AG04450 (cell line): Measurements from ENCODE around the gene MICAL2. TPM values are rescaled to one million over a fixed set of nuclear protein-coding genes. Genes with fewer than 3 reads are reported as not detected.
"Not testable (repeated sequence)": the region's sequence is repeated elsewhere in the genome, so short reads cannot be mapped to it uniquely, and the experiment has no call there.

Experiments used
- CTCF ChIA-PET: fragments of 300-600, 350-600 bp; formaldehyde crosslinking; extraction: SDS; loops from one replicate; lab custom pipeline; 2022; ENCODE audit warnings: antibody characterized with exemption, inconsistent platforms; lab: Charles Lee
- POLR2A ChIA-PET: fragments of 350-600 bp; formaldehyde crosslinking; extraction: SDS; loops from one replicate; lab custom pipeline; 2021; ENCODE audit warnings: antibody characterized with exemption, inconsistent platforms; lab: Yijun Ruan, JAX
- DNase-seq: peaks from one replicate; pipeline ENCODE4 v3.0.0-alpha.2; 2011; ENCODE audit warnings: low read depth, low spot score
- H3K27ac ChIP-seq: one replicate; pipeline ENCODE4 v1.5.1; 2012; ENCODE audit warnings: low read depth, low read length, control low read depth
- H3K27me3 ChIP-seq: one replicate; pipeline ENCODE4 v1.6.0; 2012; ENCODE audit warnings: low read length; ENCODE audit not compliant: control insufficient read depth, insufficient read depth
- H3K4me3 ChIP-seq: 2 replicates; pipeline ENCODE4 v1.5.1; 2011; ENCODE audit warnings: mild to moderate bottlenecking, low read depth, low read length, control low read depth
- H3K9me3 ChIP-seq: 2 replicates; pipeline ENCODE4 v1.5.1; 2012; ENCODE audit warnings: low read length; ENCODE audit not compliant: control insufficient read depth, insufficient read depth
- polyA plus RNA-seq: library from polyadenylated mRNA; depleted of rRNA; stranded (reverse); fragments of >200 nt; gene quantifications from 2 replicates; pipeline ENCODE4 v1.2.3, GENCODE V29; 2011
- TF ChIP-seq, protein P1 (sequence below): IDR thresholded peaks from 2 replicates; pipeline ENCODE4 v1.5.1; 2011; ENCODE audit warnings: low read depth, low read length, control low read depth, inconsistent platforms

MICAL2 gene
- polyA plus RNA-seq, 1 experiment = 171 TPM

DNA sequence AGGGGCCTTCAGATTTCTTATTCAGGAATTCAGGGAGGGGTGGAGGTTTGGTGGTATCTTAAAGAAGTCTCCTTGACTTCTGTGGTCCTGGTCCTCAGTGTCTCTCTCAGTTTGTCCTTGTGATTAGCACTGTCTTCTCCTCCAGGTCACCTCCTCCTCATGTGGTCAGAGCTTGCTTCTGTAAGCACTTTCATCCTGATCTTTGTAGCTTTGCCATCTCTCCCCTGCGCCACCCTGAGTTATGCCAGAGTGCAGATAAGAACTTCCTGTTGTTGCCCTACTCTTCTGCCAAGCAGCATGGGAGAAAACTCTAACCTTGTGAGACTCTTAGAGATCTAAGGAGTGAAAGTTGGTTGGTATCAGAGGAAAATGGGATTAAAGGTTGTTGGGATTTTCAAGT, 30.9 kb downstream of the MICAL2 start:
- TF ChIP-seq, protein P1, sequence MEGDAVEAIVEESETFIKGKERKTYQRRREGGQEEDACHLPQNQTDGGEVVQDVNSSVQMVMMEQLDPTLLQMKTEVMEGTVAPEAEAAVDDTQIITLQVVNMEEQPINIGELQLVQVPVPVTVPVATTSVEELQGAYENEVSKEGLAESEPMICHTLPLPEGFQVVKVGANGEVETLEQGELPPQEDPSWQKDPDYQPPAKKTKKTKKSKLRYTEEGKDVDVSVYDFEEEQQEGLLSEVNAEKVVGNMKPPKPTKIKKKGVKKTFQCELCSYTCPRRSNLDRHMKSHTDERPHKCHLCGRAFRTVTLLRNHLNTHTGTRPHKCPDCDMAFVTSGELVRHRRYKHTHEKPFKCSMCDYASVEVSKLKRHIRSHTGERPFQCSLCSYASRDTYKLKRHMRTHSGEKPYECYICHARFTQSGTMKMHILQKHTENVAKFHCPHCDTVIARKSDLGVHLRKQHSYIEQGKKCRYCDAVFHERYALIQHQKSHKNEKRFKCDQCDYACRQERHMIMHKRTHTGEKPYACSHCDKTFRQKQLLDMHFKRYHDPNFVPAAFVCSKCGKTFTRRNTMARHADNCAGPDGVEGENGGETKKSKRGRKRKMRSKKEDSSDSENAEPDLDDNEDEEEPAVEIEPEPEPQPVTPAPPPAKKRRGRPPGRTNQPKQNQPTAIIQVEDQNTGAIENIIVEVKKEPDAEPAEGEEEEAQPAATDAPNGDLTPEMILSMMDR = no peak
- Histone ChIP-seq H3K9me3 (no peaks in the 10 kb centered on the region; the same call in 1 of the 2 replicates), H3K27ac (no peak overlapping the region), H3K4me3 (no peak overlapping the region), H3K27me3 (no peaks in the 10 kb centered on the region)
- POLR2A ChIA-PET = no interaction called here
- DNase-seq = no peak
- CTCF ChIA-PET = interaction anchor here (1.5 to 2.2 kb wide), 2 partner anchors 94 to 97 kb away, joined by 4 to 6 read pairs; no protein-coding TSS in a partner anchor

DNA sequence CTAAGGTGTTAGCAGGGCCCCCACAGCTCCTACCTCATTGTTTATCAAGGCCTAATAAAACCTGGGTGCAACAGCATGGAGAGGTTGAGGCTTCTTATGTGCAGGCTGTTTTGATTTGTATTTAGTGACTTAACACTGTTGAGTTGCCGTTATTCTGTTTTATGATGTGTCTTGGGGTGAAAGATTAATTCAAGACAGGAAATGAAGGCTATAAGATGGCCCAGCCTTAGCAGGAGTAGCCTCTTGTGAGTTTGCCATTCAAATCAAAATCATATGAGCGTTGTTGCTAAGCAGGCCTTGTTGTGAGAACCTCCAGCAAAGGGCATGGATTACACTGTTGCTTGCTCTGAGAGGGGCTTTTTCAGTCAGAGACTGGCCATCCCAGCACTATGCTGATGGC, 31.8 kb downstream of the MICAL2 start:
- DNase-seq = no peak
- CTCF ChIA-PET = no interaction called here
- TF ChIP-seq, protein P1 = no peak
- no peak overlapping the region for H3K4me3 ChIP-seq
- no peak overlapping the region for H3K27ac ChIP-seq
- POLR2A ChIA-PET = no interaction called here
- H3K27me3 ChIP-seq = no peaks in the 10 kb centered on the region
- H3K9me3 ChIP-seq = no peaks in the 10 kb centered on the region; the same call in 1 of the 2 replicates

DNA sequence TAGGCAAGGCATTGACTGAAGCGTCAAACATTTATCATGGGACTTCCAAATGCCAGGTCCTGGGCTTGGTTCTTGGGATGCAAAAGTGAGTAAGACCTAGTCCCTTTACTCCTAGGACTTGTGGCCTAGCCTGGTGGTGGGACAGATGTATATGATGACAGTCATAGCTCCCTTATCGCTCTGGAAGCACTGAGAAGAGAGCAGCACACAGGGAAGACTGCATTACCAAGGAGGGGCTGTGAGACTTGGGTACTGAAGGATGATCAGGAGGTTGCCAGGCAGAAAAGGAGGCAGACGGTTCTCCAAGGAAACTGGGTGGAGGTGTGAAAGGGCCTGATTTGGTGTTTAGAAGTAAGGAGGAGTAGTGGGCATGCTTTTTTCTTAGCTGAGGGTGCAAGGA, 32.5 kb downstream of the MICAL2 start:
- TF ChIP-seq, protein P1 = no peak
- H3K4me3 ChIP-seq = no peak overlapping the region
- peak overlapping the region; percentile 11 for H3K27ac ChIP-seq
- no peaks in the 10 kb centered on the region; the same call in 1 of the 2 replicates for H3K9me3 ChIP-seq
- CTCF ChIA-PET = no interaction called here
- H3K27me3 ChIP-seq = no peaks in the 10 kb centered on the region
- DNase-seq = no peak
- POLR2A ChIA-PET = no interaction called here

DNA sequence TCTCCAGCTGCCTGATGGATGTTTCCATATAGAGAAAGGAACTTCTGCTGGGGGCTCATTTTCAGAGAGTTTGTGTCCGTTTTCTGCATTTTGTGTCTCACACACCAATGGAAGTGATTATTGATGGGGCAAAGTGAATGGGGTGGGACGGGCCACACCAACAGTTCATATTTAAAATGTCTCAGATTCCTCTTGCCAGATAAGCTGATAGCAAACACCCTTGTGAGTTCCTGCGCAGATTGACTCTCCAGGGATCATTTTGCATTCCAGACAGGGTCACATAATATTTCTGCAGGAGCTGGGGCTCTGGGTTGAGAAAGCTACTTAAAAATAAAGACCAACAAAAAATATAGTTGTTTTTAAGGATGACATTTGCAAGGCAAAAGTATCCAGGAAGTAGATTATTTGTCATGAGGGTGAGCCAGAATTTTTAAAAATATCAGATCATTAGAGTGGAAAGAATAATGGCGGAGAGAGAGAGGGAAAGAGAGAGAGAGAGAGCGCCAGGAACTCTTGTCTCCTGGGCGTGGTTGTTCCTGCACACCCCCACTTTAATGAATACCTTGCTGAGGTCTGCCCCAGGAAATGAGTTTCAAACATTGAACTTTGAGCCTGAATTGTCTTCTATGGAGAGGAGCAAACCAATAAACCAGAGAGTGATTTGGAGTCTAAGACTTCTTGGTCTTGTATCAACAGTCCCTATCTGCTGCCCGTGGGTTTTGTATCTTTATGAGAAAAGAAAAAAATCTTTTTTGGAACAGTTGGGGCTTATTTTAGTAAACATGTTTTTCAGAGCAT, 33.3 kb downstream of the MICAL2 start:
- POLR2A ChIA-PET = no interaction called here
- CTCF ChIA-PET = no interaction called here
- TF ChIP-seq, protein P1 = no peak
- Histone ChIP-seq H3K9me3 (no peaks in the 10 kb centered on the region), H3K27ac (peak overlapping the region; percentile 42), H3K4me3 (no peak overlapping the region), H3K27me3 (no peaks in the 10 kb centered on the region)
- no peak for DNase-seq

DNA sequence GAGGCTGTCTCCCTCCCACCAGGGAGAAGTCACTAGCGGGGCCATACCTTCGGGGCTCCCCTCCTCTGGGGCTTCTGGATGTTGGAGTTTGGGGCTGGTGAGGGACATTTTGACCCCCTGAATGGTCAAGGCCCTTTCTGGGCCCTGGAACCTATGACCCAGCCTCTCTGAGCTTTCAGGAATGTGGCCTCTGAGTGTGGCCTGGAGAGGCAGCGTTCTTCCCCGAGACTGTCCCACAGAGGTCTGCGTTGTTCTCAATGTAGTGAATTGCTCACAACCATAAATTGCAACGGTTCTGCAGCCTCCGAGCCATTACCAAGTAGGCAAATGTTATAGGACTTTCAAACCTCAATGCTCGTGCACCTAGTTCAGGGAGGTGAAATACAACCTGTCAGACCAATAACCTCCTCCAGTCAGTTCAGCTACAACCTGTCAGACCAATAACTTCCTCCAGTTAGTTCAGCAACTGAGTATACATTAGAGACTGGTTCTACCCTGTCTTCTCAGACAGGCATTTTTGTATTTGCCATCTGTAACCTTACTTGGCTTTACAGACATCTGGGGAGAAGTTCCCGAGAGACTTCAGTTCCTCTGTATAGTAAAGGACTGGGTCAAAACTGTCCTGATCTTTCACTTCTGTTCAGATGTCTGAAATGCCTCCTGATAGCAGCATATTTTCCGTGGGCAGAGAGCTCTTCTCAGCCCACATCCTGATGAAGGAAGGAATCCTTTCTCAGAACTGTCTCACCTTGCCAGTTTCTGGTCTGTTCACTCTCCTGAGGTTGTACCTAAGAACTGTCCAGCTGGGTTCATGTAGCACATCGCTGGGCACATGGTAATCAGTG, 34.2 kb downstream of the MICAL2 start:
- Histone ChIP-seq H3K27ac (peak overlapping the region; percentile 42), H3K27me3 (no peaks in the 10 kb centered on the region), H3K9me3 (no peaks in the 10 kb centered on the region), H3K4me3 (no peak overlapping the region)
- CTCF ChIA-PET = no interaction called here
- TF ChIP-seq, protein P1 = no peak
- DNase-seq = no peak
- POLR2A ChIA-PET = no interaction called here

DNA sequence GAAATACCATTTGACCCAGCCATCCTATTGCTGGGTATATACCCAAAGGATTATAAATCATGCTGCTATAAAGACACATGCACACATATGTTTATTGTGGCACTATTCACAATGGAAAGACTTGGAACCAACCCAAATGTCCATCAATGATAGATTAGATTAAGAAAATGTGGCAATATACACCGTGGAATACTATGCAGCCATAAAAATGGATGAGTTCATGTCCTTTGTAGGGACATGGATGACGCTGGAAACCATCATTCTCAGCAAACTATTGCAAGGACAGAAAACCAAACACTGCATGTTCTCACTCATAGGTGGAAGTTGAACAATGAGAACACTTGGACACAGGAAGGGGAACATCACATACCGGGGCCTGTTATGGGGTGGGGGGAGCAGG, 36.3 kb downstream of the MICAL2 start:
- DNase-seq, H3K27me3 ChIP-seq, POLR2A ChIA-PET, CTCF ChIA-PET, H3K9me3 ChIP-seq, H3K27ac ChIP-seq, H3K4me3 ChIP-seq: not testable (repeated sequence)
